ENCODE measurements around the gene ZNF660.
A peak's percentile ranks its signal among the peaks of the same experiment; 100 is the strongest.
"Not testable (repeated sequence)": the region's sequence is repeated elsewhere in the genome, so short reads cannot be mapped to it uniquely, and the experiment has no call there.

The ZNF660 gene

GRCh38 chr3:44578924-44579515 is 5.7 kb upstream of the ZNF660 start:
- DNase-seq; H3K27me3 ChIP-seq (replicated peaks); H3K4me3 ChIP-seq (ENCODE audit: low read depth, low read length); H3K27ac ChIP-seq; H3K36me3 ChIP-seq (replicated peaks); in situ Hi-C loops (cut with HindIII; ENCODE audit: low pct_ligation_motif_present, low sequenced_read_pairs): not testable (repeated sequence)

GRCh38 chr3:44579749-44580148 is 5.0 kb upstream of the ZNF660 start:
- H3K4me3 ChIP-seq (ENCODE audit: low read depth, low read length); DNase-seq; H3K36me3 ChIP-seq (replicated peaks); in situ Hi-C loops (cut with HindIII; ENCODE audit: low pct_ligation_motif_present, low sequenced_read_pairs); H3K27ac ChIP-seq; H3K27me3 ChIP-seq (replicated peaks): not testable (repeated sequence)

- DNase-seq; H3K27ac ChIP-seq; H3K4me3 ChIP-seq (ENCODE audit: low read depth, low read length); H3K27me3 ChIP-seq (replicated peaks); H3K36me3 ChIP-seq (replicated peaks); in situ Hi-C loops (cut with HindIII; ENCODE audit: low pct_ligation_motif_present, low sequenced_read_pairs): not testable (repeated sequence)
These were observed 3.8 kb upstream of the ZNF660 start for GRCh38 chr3:44580971-44581370.

GRCh38 chr3:44596621-44597020 is 11.9 kb downstream of the ZNF660 start:
- Histone ChIP-seq H3K36me3 (replicated peaks) (peaks cover 5% of the 10 kb centered on the region), H3K27me3 (replicated peaks) (no peaks in the 10 kb centered on the region), H3K4me3 (ENCODE audit: low read depth, low read length) (no peak overlapping the region), H3K27ac (no peak overlapping the region)
- DNase-seq: no peak
- TF ChIP-seq CTCF (IDR thresholded peaks at IDR 0.05; ENCODE audit: low read depth, low read length, missing control alignments): no peak
- in situ Hi-C loops (cut with HindIII; ENCODE audit: low pct_ligation_motif_present, low sequenced_read_pairs): no loop called here

- in situ Hi-C loops (cut with HindIII; ENCODE audit: low pct_ligation_motif_present, low sequenced_read_pairs): no loop called here
- no peak for TF ChIP-seq CTCF (IDR thresholded peaks at IDR 0.05; ENCODE audit: low read depth, low read length, missing control alignments)
- no peaks in the 10 kb centered on the region for H3K27me3 ChIP-seq (replicated peaks)
- H3K36me3 ChIP-seq (replicated peaks): no peaks in the 10 kb centered on the region
- H3K27ac ChIP-seq: no peak overlapping the region
- DNase-seq: no peak
- H3K4me3 ChIP-seq (ENCODE audit: low read depth, low read length): no peak overlapping the region
These were observed 17.0 kb downstream of the ZNF660 start for GRCh38 chr3:44601749-44602148.

GRCh38 chr3:44612678-44613077 is 27.9 kb downstream of the ZNF660 start:
- Histone ChIP-seq H3K4me3 (ENCODE audit: low read depth, low read length) (no peak overlapping the region), H3K36me3 (replicated peaks) (no peaks in the 10 kb centered on the region), H3K27me3 (replicated peaks) (no peaks in the 10 kb centered on the region), H3K27ac (no peak overlapping the region)
- in situ Hi-C loops (cut with HindIII; ENCODE audit: low pct_ligation_motif_present, low sequenced_read_pairs): no loop called here
- TF ChIP-seq CTCF (IDR thresholded peaks at IDR 0.05; ENCODE audit: low read depth, low read length, missing control alignments): no peak
- no peak for DNase-seq

- peak within 1 kb of the TSS; percentile 47 for H3K27ac ChIP-seq
- TF ChIP-seq CTCF (IDR thresholded peaks at IDR 0.05; ENCODE audit: low read depth, low read length, missing control alignments): peak; percentile 11
- H3K4me3 ChIP-seq (ENCODE audit: low read depth, low read length): peak within 1 kb of the TSS; percentile 79
- in situ Hi-C loops (cut with HindIII; ENCODE audit: low pct_ligation_motif_present, low sequenced_read_pairs): no loop called here
- no peaks in the 10 kb centered on the region for H3K36me3 ChIP-seq (replicated peaks)
- H3K27me3 ChIP-seq (replicated peaks): no peaks in the 10 kb centered on the region
- peak; percentile 83 for DNase-seq
These were observed 40.2 kb downstream of the ZNF660 start, which contains the start of gene ZNF197 for GRCh38 chr3:44624749-44625480. TSS of gene ZNF197 (plus strand) at chr3:44625036. CDS start at chr3:44629155, 4,119 bp downstream.
